GM23338 (cell line): Measurements from ENCODE around the gene CNOT9. TPM values are rescaled to one million over a fixed set of nuclear protein-coding genes. Genes with fewer than 3 reads are reported as not detected.

ENCODE experiments used
- CREB1 ChIP-seq: fragments of 250-450 bp; sonication (Bioruptor Pico); IDR thresholded peaks from 2 replicates; pipeline ENCODE4 v1.5.0; 2020; ENCODE audit warnings: low read depth, mild to moderate bottlenecking, moderate library complexity
- CTCF ChIP-seq, 2 experiments: fragments of 200-600 bp in 1 of 2; sonication (generic) in 1 of 2; conservative IDR thresholded peaks; 2 replicates each; pipeline versions ENCODE4 v1.5.1 to v1.6.1; 2016 to 2017; ENCODE audit warnings: antibody characterized with exemption in 2 of 2, low read depth in 2 of 2, mild to moderate bottlenecking in 2 of 2, moderate library complexity in 1 of 2
- EZH2phosphoT487 ChIP-seq: fragments of 200-600 bp; sonication (generic); IDR thresholded peaks from one replicate; pipeline ENCODE4 v1.8.1; 2018; ENCODE audit warnings: antibody characterized with exemption; ENCODE audit not compliant: unreplicated experiment
- NANOG ChIP-seq: IDR thresholded peaks from 2 replicates; pipeline ENCODE4 v1.6.1; 2016; ENCODE audit warnings: antibody characterized with exemption, borderline replicate concordance
- REST ChIP-seq: IDR thresholded peaks from one replicate; pipeline ENCODE4 v1.6.1; 2018; ENCODE audit warnings: antibody characterized with exemption; ENCODE audit not compliant: unreplicated experiment
- STAT1 ChIP-seq: IDR thresholded peaks from one replicate; pipeline ENCODE4 v1.6.1; 2016; ENCODE audit warnings: antibody characterized with exemption; ENCODE audit not compliant: unreplicated experiment
- ZNF331 ChIP-seq: fragments of 250-450 bp; sonication (Bioruptor Pico); IDR thresholded peaks from 2 replicates; pipeline ENCODE4 v1.5.0; 2020; ENCODE audit warnings: low read depth, mild to moderate bottlenecking, moderate library complexity
- ZNF462 ChIP-seq: fragments of 250-450 bp; sonication (Bioruptor Pico); IDR thresholded peaks from 2 replicates; pipeline ENCODE4 v1.5.0; 2020; ENCODE audit warnings: mild to moderate bottlenecking, moderate library complexity
- polyA plus RNA-seq: library from polyadenylated mRNA; unstranded; fragments of >200 nt; fragmentation: Nextera tagmentation; extraction: Ambion mirVana; gene quantifications from 2 replicates; pipeline ENCODE4 v1.2.1, GENCODE V29; 2016
- total RNA-seq: library from RNA; depleted of rRNA; stranded (reverse); fragments of >200 nt; shearing (Covaris generic); gene quantifications from 2 replicates; pipeline ENCODE4 v1.2.3, GENCODE V29; 2014

Gene CNOT9
- total and polyA plus RNA-seq, 2 experiments from 2014 or later = 55.3 to 132 TPM

- TF ChIP-seq ZNF462 (CRISPR knock-in tag) (no peak), EZH2phosphoT487 (no peak), CREB1 (CRISPR knock-in tag) (no peak), ZNF331 (CRISPR knock-in tag) (no peak), NANOG (no peak), REST (no peak), CTCF (conservative IDR thresholded peaks at IDR 0.05; ENCODE audit: low read depth in 2 of 2) (no peak), STAT1 (no peak)
Observed at GRCh38 chr2:218540015-218540414, 28.6 kb upstream of the CNOT9 start (continued).
